Anterior cingulate cortex (tissue), 58 donors: Measurements from ENCODE around the gene MRC2.

ENCODE experiments used
- DNase-seq, 58 donors: peaks; one replicate each; lab custom pipeline; 2025; lab: John Stamatoyannopoulos, UW

MRC2 gene

GRCh38 chr17:62613095-62613494 is 14.4 kb upstream of the MRC2 start:
- peak in 1 of 58 donors; percentile 18 for DNase-seq

- peak in 5 of 58 donors; percentile 14 to 34 (median 17) for DNase-seq
Observed at GRCh38 chr17:62614142-62614541, 13.3 kb upstream of the MRC2 start.

DNA sequence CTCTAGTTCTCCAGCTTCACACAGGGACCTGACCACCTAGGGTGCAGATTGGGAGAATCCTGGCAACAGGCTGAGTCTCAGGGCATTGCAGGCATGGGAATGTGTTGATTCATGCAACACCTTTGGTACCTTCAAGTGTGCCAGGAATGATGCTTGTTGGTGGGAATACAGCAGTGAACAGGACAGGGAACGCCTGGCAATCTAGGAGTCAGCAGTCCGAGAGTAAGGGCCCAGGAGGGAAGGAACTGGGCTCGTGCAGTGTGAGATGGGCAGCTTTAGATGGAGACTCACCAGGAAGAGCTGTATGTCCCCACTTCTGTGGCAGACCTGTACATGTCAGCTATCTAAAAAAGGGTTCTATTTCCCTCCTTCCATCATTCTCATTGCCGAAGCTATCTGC is 12.0 kb upstream of the MRC2 start:
- DNase-seq: no peak

- DNase-seq: no peak
Observed at GRCh38 chr17:62616993-62617893, 10.2 kb upstream of the MRC2 start.

GRCh38 chr17:62617894-62618472 is 9.5 kb upstream of the MRC2 start:
- DNase-seq: no peak

GRCh38 chr17:62618647-62619416 is 8.6 kb upstream of the MRC2 start:
- DNase-seq: no peak

DNA sequence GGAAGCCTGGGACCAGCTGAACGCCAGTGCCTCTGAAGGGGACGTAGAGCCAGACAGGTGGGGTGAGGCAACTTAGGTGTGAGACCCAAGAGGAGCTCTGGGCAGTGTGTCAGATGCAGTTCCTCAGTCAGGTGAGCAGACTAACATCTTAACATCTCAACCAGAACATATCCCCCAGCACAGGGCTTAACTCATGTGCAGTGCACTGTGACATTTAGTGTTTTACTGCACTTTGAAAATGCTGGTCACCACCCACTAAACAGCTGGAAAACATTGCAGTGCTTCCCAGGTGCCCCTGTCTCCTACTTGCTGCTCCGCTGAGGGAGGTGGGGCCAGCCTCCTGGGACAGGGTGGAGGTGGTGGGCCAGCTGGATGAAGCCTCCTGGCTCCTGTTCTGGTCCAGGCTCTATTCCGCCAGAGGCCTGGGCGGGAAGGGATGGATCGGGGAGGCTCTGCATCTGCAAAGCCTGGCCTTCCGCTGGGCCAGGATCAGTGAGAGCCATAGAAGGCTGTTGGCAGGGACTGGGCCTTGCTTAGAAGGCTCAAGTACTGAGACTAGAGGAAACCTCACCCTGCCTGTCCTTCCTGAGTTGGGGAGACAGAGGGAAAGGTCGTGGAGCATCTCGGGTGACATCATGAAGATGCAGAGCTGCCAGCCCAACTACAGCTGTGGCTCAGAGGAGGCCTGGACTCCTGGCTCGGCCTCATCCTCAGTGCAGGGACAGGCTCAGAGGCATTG is 7.9 kb upstream of the MRC2 start:
- no peak for DNase-seq

DNA sequence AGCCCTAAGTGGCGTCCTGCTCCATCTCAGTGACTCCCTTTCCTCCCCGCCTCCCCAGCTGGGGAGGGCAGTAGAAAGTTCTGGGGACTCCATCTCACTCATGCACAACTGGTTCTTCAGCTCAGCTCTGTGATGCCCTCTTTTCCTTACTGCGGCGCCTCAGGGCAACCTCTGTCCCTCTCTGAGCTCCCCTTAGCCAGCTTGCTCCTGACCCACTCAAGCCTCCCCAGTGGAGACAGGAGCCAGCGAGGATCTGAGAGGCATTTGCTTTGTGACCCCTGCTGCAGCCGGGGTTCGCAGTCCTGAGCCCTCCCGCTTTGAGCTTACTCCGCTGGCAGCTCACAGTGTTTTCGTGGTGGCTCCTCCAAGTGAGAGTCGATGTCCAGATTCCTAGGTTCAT is 6.2 kb upstream of the MRC2 start:
- DNase-seq: no peak

DNA sequence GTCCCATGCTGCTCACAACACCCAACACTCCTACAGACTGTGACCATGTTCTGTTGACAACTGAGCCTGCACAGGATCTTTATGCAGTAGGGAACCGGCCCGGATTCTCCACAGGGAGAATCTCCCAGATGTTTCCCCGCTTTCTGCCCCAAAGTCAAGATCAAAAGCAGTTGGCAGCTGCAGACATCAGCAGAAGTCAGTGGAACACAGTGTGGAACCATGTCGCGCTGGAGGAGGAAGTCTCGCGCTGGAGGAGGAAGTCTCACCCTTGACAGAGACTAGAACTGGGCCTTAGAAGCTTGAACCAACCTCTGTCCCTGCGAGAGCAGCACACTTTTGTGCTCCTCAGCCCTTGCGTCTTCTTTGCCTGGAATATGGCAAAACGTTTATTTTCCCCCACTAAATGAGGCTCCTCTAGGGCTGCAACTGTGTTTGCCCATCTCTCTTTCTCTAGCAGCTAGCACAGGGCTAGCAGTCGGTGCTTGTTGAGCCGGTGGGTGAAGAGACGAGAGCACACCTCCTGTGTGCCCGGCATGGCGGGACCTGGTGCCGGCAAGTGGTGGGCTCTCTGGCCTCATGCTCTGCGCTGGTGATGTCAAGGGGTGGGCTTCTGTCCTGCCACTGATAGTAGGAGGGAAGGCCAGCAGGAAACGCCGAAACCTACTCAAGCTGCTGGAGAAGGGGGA is 2.1 kb upstream of the MRC2 start:
- peak in 1 of 58 donors; percentile 6 for DNase-seq

DNA sequence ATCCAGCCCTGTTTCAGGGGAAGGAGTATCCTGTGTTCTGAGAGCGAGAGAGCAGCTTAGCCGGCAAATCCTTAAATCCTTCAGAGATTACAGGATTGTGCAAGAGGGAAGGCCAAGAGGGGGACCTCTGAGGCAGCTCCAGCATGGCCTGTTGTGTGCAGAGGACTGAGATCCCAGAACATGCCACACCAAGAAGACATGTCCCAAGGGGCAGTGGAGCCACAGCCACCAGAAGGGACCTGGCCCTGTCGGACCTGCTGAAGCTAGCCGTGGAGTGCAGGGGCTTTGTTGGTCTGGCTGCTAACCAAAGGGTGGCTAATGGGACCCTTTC is 1.6 kb upstream of the MRC2 start:
- no peak for DNase-seq

DNA sequence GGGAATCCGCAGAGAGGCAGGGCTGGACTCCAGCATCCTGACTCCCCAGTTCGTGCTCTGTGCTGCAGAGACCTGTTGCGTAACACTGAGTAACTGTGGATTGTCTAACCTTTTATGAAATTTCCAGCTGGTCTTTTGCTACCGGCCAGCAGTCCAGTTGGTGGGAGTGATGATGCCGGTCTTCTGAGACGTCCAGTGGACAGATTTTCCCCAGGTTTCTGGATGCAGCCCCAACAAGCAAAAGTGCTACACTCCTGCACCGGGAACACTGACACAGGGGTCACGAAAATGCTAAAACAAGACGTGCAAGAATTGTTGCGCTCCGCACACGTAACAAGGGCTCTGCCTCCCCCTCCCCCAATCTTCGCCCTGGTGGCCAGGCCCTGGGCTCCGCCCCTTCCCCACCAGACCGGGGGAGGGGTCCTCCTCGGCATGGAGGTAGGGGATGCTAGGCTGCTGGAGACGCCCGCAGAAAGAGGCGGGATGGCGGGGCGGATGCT is 701 bp upstream of the MRC2 start:
- DNase-seq: peak in 1 of 58 donors; percentile 64

DNA sequence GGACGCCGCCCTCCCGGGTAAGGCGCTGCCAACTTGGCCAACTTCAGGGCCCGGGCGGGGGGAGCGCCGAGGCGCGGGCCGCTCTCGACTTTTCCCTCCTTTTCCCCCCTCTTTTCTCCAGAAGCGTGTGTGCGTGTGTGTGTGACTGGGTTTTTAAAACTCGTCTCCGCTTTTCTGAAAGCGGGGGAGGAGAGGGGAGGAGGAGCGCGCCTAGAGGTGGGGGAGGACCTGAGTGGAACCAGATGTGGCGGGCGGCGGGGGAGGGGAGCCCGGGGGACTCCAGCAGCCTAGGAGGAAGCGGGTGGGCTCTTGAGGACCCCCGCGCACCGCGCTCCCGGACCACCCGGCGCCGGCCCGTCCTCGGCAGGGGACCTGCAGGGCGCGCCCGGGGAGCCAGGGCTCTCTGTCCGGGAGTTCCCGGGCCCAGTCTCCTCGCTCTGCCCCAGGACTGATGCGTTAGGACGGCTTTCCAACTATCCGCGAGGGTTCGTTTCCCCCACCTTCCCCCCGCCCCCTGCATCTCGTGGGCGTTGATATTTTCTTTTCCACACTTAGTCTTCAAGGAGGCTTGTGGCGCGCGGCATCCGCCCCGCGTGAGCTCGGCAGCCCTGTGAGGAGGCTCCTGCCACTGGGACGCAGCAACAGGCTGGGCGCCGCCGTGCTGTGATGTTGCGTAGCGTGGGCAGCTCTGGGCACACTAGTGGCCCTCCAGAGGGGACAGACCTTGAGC is 599 bp downstream of the MRC2 start:
- DNase-seq: peak in 4 of 58 donors; percentile 16 to 52 (median 30)

- no peak for DNase-seq
Observed at GRCh38 chr17:62628831-62629555, 1.5 kb downstream of the MRC2 start.

GRCh38 chr17:62629556-62630364 is 2.3 kb downstream of the MRC2 start:
- DNase-seq: no peak

DNA sequence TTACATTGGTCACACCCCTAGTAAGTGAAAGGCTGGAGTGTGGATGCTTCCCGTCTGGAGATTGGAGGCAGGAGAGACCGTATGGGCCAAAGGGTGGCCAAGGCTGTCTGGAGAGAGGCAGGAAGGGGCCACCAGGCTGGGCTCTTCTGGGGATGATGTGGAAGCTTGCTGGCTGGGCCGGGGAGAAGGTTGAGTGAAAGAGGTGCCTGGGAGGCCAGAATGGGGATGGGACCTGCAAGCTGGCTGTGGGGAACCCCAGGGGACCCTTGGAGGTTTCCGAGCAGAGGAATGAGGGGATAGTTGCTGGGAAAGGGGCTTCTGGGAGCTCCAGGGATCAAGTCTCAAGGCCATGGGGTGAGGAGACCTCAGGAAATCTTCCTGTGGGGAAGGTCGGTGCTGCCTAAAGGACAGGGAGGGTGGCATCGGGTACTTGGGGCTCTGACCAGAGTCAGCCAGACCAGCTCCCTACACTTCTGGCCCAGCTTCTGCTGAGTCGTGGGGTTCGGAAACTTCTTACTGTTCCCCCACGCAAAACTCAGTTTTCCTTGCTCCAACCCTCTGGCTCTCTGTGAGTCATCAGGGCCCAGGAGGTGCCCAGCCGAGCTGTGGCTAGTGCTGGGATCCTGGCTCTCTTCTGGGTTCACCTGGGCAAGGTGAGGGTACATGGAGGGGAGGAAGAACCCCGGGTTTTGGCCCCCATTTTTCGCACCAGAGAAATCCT is 3.1 kb downstream of the MRC2 start:
- no peak for DNase-seq

DNA sequence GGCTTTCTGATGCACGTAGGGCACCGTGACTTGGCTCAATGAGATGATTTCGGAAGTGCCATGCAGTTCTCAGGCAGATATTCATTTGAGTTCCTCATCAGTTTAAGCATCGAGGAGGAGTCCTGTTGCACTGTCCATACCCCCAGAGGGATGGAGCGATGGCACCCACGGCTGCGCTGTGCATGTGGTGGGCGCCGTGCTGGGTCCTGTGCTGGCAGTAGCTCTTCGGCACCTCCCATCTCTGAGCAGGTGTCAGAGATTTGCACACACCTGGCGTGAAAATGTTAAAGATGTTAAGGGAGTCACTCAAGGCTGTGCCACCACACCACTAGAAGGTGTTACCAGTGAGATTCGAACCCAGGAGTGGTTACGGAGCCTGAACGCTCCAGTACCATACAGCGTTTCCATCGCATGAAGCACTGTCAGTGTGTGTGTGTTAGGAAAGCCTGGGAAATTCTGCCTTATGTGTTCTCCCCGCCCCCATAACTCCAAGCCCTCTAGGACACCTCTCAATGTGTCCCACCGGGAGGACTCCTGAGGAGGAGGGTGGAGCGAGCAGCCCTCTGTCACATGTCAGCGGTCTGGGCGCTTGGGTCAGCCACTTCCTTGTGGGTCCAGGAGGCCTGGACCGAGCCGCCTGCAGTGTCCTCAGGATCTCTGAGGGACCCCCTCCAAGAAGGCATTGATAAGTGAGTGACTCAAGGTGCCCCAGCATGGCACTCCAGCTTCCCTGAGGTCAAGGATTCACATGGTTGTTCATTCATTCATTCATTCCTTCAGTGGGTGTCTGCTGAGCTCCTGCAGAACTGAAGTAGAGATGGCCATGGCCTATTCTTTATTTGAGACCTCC is 3.8 kb downstream of the MRC2 start:
- DNase-seq: no peak
